Fibroblast of skin of abdomen (primary cell): ENCODE data around the gene XRCC6.

Source experiments
- DNase-seq: peaks from one replicate; pipeline ENCODE4 v3.0.0-alpha.2; 2013

Gene XRCC6

DNA sequence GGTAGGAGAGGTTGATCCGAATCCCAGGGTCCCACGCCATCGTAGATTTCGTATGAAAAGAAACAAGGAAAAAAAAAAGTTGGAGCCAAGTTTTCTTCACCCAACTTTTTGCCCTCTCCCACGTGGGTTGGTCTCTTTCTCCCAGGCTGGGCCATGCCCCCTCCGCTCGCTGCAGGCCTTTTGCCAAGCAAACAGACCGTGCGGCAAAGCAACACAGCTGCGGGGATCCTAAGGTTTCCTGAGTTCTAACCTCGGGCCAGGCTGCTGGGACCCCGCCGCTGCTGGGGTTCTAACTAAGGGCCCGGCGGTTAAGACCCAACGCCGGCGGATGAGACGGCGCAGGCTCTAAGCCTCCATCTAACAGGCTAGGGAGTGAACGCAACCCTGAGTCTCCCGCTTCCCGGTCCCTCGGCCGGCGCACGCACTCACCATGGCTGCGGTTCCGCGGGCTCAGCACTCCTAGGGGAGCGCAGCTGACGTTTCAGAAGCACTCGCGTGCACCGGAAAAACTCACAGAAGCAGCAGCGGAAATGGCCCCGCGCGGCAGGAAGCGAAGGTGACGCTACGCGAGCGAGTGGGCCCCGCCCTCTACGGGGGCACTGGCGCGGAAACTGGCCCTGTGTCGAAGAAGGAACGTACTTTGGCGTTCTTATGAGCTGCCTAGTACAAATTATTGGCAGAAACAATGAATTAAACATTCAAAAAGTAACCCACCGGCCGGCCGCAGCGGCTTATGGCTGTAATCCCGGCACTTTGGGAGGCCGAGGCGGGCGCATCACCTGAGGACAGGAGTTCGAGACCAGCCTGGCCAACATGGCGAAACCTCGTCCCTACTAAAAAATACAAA, 67.5 kb downstream of the XRCC6 start, which contains the start of gene SNU13:
TSS of gene SNU13 (minus strand) at position 503 of the 847 bp plus-strand sequence. CDS start at position 432, 71 bp downstream.
- peak; percentile 92 for DNase-seq

DNA sequence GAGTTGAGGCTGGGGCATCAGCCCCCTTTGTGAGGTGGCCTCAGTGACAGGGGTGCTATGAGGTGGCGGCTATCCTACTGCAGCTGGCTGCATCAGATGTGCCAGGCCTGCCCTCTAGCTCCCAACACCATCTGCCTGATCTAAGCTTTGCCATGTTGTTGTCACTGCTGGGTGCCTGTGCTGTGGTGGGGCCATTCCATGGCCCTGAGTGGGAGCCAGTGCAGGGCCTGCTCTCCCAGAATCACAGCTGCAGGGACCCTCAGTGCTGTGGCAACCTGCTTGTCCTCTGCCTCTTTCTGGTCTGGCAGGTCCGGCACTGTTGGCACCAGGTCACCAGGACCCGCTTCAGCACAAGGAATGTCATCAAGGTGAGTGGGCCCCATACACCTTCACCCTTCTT, 69.4 kb downstream of the XRCC6 start:
- DNase-seq = no peak

DNA sequence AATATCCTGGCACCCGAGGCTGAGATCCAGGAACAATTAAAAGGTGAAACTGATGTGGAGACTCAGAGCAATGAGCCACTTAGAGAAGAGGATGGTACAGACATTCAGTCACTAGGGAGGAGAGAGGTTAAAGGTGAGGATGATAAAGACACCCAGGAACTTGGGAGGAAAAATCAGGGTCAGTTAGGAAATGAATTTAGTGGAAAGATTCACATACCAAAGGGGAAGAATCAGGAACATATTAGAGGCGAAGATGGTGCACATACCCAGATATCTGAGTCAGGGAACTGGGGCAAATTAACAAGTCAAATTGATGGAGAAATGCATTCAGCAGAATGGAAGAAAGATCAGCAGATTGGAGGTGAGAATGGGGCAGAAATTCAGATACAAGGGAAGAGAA, 74.1 kb downstream of the XRCC6 start:
- DNase-seq = no peak

DNA sequence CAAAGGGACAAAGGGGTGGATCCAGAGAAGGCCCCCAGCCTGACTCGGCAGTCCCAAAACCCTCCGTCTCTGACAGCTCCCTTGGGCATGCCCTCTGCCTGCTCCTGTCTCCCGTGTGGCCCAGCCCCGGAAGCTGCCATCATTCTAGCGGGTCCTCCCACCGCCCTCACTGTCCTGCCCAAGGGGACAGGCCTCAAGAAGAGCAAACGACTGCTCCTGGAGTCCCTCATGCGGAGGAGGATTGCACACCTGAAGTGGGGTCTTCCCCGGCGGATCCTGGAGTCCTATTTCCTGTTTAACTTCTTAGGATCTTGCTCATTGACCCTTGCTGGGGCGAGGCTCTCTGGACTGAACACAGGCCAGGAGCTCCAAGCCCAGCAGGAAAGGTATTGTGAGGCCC, 75.6 kb downstream of the XRCC6 start:
- no peak for DNase-seq

DNA sequence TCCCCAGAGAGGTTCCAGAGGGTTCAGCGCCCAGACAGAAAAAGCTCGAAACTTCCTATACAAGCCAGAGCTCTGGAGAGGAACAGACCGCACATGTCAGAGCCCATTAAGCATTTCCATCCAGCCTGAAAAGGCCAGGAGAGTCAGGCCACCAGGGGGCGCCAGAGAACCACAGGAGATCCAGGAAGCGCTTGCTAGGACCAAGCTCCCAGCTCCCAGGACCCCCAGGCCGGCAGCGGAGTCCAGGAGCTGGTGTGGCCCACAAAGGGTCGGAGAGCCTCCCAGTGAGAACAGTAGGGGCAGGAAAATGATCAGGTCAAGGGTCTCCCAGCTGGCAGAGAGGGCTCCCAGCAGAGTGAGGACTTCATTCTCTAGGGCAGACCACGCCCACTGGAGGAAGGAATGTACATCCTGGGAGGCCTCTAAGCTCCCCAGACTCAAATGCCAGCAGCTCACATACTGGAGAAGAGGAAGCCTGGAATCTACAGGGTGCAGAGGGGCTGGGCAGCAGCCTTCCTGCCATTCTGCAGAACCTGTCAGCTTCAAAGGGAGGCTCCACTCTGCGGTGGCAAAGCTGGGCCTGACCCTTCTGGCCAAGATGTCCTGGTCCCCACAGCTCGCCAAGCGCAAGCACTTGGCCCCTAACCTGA, 76.2 kb downstream of the XRCC6 start:
- peak; percentile 86 for DNase-seq

DNA sequence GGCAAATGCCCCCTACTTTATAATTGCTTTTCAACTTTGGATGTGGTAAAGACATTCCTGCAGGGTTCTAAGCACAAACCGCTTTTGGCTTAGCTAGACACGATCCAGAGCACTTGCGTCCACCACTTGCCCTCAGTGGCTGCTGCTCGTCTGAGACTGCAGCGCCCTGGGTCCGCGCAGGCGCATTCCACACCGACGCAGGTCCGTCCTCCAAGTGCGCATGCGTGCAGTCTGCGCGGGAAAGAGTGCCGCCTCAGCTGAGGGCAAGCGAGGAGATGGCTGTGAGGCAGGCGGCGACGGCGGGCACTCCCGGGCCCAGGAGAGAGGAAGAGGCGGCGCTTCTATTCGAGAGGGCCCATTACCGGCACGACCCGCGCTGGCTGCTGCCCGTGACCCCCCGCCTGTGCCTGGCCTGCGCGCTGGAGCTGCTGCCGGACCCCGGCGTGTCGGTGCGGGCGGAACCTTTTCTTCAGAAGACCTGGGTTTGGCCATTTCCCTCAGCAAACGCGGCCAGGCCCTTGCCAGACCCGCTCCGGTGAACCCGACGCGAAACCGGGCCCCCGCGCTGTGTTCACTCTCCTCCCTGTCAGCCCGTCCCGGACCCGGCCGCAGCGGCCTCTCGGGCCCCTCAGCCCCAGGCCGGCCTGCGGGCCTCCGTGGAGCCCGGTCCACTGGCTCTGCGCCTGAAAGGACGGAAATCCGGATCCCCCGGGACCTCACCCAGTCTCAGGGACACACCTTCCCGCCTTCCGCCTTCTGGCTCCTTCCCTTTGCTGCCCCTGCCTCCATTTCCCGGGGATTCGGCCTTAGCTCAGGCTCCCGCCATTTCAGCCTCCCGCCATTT, 78.4 kb downstream of the XRCC6 start, which contains the start of gene MEI1:
TSS of gene MEI1 (plus strand) at position 240 of the 844 bp plus-strand sequence. CDS start at position 276, 36 bp downstream.
- DNase-seq = peak; percentile 78

DNA sequence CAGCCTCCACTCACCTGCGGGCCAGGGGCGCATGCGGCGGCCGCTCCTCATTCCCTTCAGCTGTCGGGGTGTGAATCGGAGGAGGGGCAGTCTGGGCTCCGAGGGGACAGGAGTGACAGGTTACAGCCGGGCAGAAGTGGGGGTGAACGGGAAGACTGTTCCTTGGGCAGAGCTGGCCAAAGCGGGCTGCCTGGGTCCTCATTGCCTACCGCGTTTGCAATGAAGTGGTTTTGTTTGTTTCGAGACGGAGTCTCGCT, 78.9 kb downstream of the XRCC6 start:
- DNase-seq = no peak

DNA sequence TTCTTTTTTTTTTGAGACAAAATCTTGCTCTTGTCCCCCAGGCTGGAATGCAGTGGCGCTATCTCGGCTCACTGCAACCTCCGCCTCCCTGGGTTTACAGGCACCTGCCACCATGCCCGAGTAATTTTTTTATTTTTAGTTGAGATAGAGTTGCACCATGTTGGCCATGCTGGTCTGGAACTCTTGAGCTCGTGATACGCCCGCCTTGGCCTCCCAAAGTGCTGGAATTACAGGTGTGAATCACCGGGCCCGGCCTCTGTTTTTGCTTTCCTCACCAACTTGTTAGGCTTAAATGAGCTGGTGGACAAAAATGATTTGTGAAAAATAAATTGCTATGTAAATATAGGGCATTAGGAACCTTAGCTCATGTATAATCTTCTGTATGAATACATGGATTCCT, 81.7 kb downstream of the XRCC6 start:
- DNase-seq = no peak

DNA sequence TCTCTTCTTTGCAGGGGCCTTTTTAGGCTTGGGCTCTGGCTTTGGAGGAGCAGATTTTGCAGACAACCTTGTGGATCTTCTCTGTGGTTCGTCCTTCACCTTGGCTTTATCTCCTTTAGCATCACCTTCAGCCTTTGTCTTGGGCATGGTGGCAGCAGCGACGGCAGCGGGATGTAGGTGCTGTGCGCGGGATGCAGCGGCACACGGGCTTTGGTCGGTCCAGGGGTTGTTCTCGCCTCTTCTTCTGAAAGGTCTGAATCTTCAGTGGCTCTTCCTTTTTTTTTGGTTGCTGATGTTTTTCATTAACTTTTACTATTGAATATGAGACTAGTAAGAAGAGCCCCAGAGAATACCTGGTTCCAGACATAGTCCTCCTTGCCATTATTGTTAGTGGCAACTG, 88.2 kb downstream of the XRCC6 start:
- DNase-seq = no peak

DNA sequence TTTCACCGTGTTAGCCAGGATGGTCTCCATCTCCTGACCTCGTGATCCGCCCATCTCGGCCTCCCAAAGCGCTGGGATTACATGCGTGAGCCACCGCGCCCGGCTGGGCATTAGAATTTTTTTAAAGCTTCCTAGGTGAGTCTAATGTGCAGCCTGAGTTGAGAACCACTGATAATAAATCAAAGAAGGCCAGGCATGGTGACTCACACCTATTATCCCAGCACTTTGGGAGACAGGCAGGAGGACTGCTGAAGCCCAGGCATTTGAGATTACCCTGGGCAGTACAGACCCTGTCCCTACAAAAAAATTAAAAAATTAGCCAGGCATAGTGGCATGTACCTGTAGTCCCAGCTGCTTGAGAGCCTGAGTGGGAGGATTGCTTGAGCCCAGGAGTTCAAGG, 91.9 kb downstream of the XRCC6 start:
- DNase-seq = no peak
